Hepatocyte (in vitro differentiated cells): Measurements from ENCODE around the gene GNB2.

Experiments used
- CTCF ChIP-seq: fragments of 200-600 bp; sonication (generic); IDR thresholded peaks from 2 replicates; pipeline ENCODE4 v1.5.1; 2016; ENCODE audit warnings: antibody characterized with exemption, mild to moderate bottlenecking; ENCODE audit not compliant: poor library complexity
- EZH2 ChIP-seq: fragments of 200-600 bp; sonication (generic); IDR thresholded peaks from 2 replicates; pipeline ENCODE4 v1.6.1; 2016; ENCODE audit warnings: antibody characterized with exemption, mild to moderate bottlenecking, borderline replicate concordance

GRCh38 chr7:100708395-100708794 lies 34.9 kb downstream of the GNB2 start:
- TF ChIP-seq CTCF (no peak), EZH2 (no peak)
